OCI-LY7 (cell line): ENCODE measurements around the gene UBE2Q1.

ENCODE experiments used
- CTCF ChIP-seq: fragments of 200-600 bp; sonication (generic); conservative IDR thresholded peaks from 2 replicates; pipeline ENCODE4 v1.5.1; 2014; ENCODE audit warnings: mild to moderate bottlenecking, antibody characterized with exemption, low read length, moderate library complexity, mixed read lengths
- EZH2phosphoT487 ChIP-seq: fragments of 200-600 bp; sonication (generic); IDR thresholded peaks from 2 replicates; pipeline ENCODE4 v1.6.1; 2018; ENCODE audit warnings: low read depth, borderline replicate concordance, mild to moderate bottlenecking, mixed run types, antibody characterized with exemption, low read length, moderate library complexity, mixed read lengths

- TF ChIP-seq CTCF (no peak), EZH2phosphoT487 (no peak)
Observed at GRCh38 chr1:154571964-154572288, 13.5 kb upstream of the UBE2Q1 start.
